Measurements from ENCODE around the gene SH2D7.

SH2D7 gene

GRCh38 chr15:78142332-78142731 is 50.0 kb downstream of the SH2D7 start:
- H3K4me3 ChIP-seq (ENCODE audit: control insufficient read depth, low read depth, low read length), result no peak overlapping the region
- DNase-seq (ENCODE audit: low read depth), result no peak
- TF ChIP-seq, protein P1, sequence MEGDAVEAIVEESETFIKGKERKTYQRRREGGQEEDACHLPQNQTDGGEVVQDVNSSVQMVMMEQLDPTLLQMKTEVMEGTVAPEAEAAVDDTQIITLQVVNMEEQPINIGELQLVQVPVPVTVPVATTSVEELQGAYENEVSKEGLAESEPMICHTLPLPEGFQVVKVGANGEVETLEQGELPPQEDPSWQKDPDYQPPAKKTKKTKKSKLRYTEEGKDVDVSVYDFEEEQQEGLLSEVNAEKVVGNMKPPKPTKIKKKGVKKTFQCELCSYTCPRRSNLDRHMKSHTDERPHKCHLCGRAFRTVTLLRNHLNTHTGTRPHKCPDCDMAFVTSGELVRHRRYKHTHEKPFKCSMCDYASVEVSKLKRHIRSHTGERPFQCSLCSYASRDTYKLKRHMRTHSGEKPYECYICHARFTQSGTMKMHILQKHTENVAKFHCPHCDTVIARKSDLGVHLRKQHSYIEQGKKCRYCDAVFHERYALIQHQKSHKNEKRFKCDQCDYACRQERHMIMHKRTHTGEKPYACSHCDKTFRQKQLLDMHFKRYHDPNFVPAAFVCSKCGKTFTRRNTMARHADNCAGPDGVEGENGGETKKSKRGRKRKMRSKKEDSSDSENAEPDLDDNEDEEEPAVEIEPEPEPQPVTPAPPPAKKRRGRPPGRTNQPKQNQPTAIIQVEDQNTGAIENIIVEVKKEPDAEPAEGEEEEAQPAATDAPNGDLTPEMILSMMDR (IDR thresholded peaks at IDR 0.05; ENCODE audit: control insufficient read depth, insufficient read depth, low read depth, low read length, missing control alignments), result no peak

DNA sequence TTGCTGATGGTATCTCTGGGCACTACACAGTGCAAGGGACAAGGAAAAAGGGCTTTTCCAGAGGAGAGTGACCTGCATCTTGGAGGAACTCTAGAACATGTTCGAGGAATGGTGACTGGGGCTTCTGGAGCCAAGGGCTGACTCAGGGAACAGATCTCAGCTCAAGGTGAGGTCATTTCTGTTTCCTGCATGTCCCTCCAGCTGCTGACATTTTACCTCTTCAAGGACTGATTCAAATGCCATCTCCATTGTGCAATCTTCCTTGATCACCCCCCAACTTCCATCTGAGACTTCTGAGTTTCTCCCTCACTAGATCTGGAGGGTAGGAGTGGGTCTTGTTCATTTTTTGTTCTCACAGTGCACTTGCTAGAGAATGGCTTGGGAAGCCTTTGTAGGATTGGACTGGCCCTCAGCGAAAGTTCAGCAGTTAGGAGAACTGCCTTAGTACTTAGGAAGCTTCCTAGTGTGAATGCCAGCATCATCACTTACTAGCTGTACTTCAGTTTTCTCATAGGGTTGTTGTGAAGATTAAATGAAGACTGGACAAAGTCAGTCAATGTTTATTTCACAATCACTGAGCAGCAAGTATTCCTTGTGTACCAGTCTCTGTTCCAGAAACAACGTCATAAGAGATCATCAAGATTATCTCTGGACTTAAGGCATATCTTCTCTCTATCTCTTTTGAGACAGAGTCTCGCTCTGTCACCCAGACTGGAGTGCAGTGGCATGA is 54.2 kb downstream of the SH2D7 start:
- H3K4me3 ChIP-seq (ENCODE audit: control insufficient read depth, low read depth, low read length), result no peak overlapping the region
- TF ChIP-seq, protein P1 (IDR thresholded peaks at IDR 0.05; ENCODE audit: control insufficient read depth, insufficient read depth, low read depth, low read length, missing control alignments), result no peak
- no peak for DNase-seq (ENCODE audit: low read depth)

- TF ChIP-seq, protein P1 (IDR thresholded peaks at IDR 0.05; ENCODE audit: control insufficient read depth, insufficient read depth, low read depth, low read length, missing control alignments), result no peak
- DNase-seq (ENCODE audit: low read depth), result no peak
- no peak overlapping the region for H3K4me3 ChIP-seq (ENCODE audit: control insufficient read depth, low read depth, low read length)
Observed at GRCh38 chr15:78147566-78147965, 55.2 kb downstream of the SH2D7 start.

- peak overlapping the region; percentile 51 for H3K4me3 ChIP-seq (ENCODE audit: control insufficient read depth, low read depth, low read length)
- no peak for DNase-seq (ENCODE audit: low read depth)
- TF ChIP-seq, protein P1 (IDR thresholded peaks at IDR 0.05; ENCODE audit: control insufficient read depth, insufficient read depth, low read depth, low read length, missing control alignments), result no peak
Observed at GRCh38 chr15:78148392-78149067, 56.2 kb downstream of the SH2D7 start.

DNA sequence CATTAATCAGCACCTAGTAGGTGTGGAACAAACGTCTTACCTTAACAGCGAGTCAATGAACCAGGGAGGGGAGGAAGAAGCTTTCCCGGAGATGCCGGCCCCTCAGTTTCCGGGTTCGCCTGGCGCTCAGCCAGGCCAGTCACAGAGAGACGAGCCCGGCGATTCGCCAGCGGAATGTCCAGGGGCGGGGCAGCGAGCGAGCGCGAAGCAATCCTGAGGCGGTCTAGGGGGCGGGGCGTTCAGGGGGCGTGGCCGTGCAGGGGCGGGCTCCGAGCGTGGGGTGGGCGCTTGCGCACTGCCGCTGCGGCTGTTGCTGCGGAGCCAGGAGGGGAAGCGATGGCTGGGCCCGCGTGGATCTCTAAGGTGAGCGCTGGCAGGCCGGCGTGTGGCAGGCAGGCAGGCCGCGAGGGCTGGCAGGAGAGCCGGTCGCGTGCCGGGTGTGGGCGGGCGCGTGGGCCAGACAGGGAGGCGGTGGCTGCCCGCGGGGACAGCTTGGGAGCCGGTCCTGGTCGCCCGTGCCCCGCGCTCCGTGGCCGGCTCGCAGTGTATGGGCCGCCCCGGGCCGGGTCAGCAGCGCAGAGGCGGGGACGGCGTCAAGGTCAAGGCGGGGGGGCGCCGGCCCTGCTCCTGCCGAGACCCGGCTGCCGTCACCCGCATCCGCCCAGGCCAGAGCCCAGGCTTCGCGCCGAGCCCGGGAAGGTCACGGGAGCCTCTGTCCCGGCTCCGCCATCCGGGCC is 56.9 kb downstream of the SH2D7 start, which contains the start of gene IDH3A:
TSS of gene IDH3A (plus strand) at position 295 of the 737 bp plus-strand sequence. CDS start at position 337, 42 bp downstream.
- peak within 1 kb of the TSS; percentile 73 for H3K4me3 ChIP-seq (ENCODE audit: control insufficient read depth, low read depth, low read length)
- TF ChIP-seq, protein P1 (IDR thresholded peaks at IDR 0.05; ENCODE audit: control insufficient read depth, insufficient read depth, low read depth, low read length, missing control alignments), result no peak

More for the DNA sequence above, 56.9 kb downstream of the SH2D7 start, which contains the start of gene IDH3A:
- DNase-seq (ENCODE audit: low read depth), result peak; percentile 68

All from AG09309 (cell line).